ENCODE measurements around the gene VHLL.

VHLL gene

DNA sequence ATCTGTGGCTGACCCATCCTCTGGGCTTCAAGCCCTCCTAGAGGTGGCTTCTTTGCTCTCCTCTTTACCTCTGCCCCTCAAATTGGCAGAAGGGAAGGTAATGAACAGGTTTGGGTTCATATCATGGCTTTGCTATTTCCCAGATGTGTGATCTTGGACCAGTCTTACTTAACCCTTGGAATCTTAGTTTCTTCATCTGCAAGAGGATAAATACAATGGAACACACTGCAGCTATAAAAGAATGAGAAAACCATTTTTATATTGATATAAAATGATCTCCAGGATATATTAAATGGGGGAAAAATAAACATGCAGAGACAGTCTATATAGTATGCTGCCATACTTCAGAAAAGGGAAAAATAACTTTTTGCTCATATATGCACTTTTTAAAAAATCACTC, 9.2 kb downstream of the VHLL start:
- DNase-seq = no peak

DNA sequence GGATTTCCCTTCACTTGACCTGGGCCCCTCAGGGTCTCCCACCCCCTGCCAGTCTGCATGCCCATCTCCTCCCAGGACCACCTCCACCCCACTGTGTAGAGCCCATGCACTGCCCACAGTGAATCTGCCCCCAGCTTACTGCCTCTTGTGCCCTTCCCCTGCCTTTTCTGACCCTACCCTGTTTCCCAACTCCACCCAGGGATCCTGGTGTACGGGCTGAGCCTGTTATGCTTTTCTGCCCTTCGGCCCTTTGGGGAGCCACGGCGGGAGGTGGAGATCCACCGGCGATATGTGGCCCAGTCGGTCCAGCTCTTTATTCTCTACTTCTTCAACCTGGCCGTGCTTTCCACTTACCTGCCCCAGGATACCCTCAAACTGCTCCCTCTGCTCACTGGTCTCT, 13.0 kb downstream of the VHLL start:
- no peak for DNase-seq

DNA sequence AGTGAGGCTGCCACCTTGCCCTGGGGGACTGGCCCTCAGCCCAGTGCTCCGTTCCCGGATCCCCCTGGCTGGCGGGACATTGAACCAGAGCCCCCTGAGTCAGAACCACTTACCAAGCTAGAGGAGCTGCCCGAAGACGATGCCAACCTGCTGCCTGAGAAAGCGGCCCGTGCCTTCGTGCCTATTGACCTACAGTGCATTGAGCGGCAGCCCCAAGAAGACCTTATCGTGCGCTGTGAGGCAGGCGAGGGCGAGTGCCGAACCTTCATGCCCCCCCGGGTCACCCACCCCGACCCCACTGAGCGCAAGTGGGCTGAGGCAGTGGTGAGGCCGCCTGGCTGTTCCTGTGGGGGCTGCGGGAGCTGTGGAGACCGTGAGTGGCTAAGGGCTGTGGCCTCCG, 13.7 kb downstream of the VHLL start:
- no peak for DNase-seq

DNA sequence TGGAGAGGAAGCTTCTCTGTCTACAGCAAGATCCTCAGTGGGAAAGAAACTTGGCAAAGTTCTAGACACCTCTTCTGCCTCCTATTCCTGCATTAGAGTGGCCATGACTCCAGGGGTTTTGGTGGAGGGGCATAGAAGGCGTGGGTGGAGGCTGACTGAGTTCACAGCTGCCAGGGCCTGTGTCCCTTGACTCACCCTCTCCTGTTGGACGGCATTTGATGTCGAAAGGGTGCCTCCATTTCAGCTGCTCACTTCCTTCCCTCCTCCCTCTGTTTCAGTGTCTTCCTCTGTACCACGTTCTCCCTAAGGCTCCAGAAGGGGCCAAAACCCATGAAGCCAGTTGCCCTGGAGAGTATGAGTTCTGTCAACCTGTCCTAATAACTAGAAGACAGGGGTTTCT, 14.3 kb downstream of the VHLL start:
- DNase-seq = peak; percentile 78

DNA sequence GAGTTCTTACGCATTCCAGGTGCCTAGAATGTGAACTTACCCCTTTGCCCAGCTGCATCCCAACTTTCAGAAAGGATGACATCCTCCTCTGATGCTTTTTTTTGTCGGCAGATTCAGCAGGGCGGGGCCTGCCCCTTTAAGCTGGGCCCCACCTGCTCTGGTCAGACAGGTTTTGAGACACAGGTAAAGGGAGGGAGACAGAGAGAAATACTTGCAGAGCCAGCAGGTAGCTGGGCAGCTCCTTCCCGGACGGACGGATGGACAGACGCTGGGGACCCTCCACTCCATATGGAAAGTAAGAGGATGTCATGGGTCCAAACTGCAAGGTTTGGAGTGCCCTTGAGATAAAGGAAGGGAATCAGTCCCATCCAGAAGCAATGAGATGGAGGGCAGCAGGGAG, 15.0 kb downstream of the VHLL start, which contains the start of gene TMEM79:
TMEM79 (plus strand) TSS at position 214 of the 400 bp plus-strand sequence. CDS start 902 bp downstream, outside the sequence.
- DNase-seq = no peak

DNA sequence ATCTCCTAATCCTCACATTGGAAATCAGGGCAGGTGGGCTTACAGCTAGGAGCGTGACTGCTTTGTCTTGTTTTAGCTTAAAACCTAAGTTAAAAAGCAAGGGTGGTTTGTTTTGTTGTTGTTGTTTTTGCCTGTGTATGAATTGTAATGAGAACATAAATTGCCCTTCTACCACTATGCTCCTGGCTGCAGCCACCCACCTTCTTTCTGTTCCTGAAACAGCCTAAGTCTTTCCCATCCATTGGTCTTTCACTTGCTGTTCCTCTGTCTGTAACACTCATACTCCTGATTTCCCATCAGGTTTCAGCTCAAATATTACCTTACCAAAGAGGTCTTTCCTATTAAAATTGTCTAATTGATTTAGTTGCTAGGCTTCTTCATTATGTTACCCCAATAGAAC, 15.6 kb downstream of the VHLL start:
- DNase-seq = peak; percentile 75

DNA sequence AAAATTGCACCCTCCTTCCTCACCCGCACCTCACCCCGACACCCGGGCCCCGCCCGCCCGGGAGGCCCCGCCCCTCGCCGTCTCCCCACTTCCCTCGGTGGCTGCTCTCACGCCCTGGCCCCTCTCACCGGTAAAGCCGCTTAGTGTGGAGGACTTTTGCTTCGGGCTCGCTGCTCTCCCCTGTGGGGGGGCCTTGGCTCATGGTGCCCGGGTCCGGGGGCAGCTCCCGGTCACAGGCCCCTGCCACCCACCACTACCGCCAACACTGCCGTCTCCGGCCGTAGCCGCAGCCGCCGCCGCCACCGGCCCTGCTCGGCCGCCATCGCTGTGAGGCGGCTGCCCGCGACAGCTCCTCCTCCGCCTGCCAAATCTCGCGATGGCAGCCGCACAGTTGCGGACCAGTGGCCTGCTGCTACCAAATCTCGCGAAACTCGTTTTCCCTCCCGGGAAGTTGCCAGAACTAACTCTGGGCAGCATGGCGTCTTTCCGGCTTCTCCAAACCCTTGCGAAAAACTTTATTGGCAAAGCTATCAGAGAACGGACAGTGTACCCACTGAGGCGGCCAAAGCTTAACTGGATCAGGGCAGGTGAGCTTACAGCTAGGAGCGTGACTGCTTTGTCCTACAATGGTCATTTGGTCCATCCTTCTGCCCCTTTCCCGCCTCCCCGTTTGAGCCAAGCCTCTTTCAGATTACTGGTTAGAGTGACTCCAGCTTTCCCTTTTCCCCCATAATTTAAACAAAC, 16.5 kb downstream of the VHLL start, which contains the start of gene SMG5:
SMG5 (minus strand) TSS at position 347 of the 744 bp plus-strand sequence; CDS start at position 202, 145 bp downstream.
- peak; percentile 99 for DNase-seq

DNA sequence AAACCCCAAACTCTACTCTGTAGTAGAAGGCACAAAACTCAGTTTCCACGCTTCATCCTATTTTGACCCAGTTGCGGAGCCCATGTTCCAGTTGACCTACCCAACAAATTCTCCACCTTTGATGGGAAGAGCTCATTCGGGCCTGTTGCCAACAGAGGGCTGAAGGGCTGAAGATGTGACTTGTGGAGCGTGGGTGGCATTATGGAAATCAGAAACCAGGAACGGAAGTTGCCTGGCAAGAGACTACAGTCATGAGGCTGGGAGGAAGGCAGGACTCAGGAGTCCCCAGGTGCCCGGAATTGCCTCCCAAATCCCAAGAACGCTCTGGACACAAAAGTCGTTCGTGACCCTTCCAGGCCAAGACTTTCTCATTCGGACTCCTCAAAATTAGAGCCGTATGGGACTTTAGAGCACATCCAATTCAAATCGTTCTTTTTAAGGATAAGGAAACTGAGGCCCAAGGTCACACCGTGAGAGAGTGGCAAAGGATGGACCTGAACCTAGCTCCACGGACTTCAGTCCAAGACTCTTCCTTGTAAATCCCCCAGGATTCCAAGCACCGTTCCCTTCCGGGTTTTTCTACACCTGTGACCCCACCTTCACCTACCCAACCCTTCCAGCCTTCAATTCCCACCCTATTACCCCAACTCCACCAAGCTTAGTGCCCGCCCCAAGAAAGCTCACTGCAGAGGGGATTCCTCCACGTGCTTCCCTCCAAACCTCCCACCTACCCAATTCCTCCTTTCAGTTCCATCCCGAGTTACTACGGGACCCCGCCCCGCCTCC, 17.2 kb downstream of the VHLL start:
- DNase-seq = peak; percentile 84

DNA sequence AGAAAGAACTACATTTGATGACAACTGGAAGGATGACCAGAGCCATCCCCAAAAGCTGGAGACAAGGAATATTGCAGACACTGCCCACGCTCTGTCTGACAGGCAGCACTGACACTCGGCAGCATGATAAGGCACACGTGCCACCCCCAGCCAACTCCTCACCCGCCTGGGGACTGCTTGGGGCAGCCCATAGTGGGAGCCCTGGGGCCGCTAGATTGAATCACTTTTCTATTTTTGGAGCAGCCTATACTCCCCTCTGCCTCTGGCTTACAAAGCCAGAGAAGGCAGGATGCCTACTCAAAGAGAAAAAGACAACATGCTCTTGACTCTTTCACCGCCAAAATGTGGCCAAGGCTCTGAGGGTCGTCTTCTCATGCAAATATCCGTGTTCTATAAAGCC, 17.8 kb downstream of the VHLL start:
- DNase-seq = peak; percentile 81

DNA sequence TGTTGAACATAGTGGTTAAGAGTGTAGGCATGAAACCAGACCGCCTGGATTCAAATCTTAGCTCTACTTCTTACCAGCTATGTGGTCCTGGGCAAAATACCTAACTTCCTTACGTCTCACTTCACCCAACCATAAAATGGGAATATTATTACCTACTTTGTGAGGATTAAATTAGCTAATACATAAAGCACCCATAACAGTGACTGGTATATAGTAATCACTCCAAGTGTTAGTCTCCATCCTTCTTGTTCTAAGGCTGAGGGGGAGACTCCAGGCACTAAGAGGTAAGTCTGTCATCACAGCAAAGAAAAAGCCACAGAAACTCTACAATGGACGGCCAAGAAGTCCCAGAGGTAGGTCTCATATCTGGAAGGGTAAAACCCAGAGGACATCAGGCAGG, 19.3 kb downstream of the VHLL start:
- no peak for DNase-seq

DNA sequence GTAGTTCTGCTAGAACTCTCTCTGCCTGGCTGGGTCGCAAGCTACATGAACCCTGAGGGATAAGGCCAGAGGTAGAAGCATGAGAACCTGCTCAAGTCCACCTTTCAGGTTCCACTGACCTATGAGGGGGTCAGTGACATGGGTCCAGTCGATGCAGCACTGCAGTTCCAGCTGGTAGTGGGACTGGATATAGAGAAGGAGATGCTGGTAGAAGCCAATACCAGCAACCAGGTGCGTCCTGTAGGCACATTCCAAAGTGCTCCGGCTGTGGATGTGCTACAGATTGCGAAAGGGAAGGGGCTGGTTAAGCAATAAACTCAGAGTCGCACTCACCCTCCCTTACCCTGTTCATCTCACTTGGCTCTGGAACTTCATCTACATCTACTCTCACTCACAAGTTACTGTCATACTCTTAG, 22.1 kb downstream of the VHLL start:
- peak; percentile 35 for DNase-seq

DNA sequence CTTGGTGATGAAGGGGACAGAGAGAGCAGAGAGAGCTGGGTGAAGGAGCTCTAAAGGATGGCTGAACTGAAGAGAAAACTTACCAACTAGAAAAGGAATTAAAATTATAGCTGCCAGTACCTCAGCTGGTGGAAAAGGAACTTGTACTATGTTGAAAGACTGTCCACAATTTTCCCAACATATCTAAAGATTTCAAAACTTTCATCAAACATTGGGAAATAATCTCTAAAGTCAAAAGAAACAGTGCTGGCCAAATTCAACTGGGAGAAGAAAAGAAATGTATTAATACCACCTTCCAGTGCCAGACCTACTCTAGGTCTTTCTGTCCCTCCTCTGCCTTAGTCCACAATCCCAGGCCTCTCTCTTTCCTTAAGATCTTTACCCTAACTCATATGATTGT, 22.6 kb downstream of the VHLL start:
- peak; percentile 62 for DNase-seq

DNA sequence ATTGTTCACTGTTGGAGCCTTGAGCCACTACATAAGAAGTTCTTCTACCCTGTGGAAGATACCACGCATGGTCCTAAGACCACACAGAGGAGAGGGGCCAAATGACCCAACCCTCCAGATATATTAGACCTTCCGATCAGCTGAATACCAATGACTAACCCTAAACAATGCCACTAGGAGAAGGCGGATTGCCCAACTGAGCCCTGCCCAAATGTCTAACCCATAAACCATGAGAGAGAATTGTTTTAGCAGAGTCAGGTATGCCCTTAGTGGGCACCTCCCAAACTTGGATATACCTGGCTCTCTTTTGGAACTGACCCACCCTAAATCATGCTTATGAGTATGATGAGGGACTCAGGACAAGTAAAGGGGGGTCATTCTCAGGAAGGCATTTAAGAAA, 28.8 kb downstream of the VHLL start:
- DNase-seq = no peak

DNA sequence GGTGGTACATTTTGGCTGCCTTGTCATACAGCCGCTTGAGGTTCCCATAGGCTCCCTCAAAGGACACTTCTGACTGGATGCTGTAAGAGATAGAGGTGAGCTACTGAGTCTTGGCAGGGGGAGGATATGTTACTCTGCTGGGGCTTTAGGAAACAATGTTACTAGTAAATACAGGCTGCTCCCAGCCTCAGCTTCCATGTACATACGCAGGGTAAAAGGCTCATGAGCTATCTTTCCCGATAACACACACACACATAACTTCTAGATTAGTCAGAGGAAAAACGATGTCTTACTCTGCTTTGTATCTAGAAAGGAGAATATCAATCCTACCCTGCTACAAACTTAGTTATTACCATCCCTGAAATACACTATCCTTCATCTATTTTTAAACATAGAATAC, 30.8 kb downstream of the VHLL start:
- DNase-seq = no peak

DNA sequence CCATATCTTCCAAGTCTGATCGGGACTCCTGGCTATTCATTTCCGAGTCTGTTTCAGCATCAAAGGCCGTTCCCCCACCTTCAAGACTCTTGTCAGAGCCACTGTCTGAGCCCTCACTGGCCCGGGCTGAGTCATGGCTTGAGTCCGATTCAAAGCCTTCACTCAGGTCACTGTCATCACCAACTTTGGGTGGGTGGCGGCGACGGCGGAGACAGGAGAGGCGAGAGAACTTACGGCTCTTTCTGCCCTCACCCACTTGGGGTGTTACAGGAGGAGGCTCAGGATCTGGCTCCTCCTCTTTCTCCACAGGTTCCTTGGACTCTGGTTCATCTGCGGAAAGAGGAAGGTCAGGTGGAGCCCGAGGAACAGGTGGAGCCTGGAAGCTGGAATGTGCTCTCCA, 33.1 kb downstream of the VHLL start:
- DNase-seq = no peak

DNA sequence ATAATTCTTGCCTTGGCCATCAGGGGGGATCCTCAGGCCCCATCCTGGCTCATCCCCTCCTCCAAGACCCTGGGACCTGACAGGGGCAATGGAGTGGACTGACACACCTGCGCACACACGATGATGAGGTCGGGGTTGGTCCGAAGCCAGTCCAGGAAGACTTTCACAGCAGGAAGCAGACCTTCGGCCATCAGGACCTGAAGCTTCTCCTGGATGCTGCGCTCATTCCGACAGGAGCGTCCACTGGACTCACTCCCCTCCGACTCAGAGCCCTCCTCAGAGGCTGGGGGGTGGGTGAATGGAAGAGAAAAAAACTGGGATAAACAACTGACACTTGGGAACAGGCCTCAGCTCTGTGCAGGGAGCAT, 35.8 kb downstream of the VHLL start:
- DNase-seq = no peak

DNA sequence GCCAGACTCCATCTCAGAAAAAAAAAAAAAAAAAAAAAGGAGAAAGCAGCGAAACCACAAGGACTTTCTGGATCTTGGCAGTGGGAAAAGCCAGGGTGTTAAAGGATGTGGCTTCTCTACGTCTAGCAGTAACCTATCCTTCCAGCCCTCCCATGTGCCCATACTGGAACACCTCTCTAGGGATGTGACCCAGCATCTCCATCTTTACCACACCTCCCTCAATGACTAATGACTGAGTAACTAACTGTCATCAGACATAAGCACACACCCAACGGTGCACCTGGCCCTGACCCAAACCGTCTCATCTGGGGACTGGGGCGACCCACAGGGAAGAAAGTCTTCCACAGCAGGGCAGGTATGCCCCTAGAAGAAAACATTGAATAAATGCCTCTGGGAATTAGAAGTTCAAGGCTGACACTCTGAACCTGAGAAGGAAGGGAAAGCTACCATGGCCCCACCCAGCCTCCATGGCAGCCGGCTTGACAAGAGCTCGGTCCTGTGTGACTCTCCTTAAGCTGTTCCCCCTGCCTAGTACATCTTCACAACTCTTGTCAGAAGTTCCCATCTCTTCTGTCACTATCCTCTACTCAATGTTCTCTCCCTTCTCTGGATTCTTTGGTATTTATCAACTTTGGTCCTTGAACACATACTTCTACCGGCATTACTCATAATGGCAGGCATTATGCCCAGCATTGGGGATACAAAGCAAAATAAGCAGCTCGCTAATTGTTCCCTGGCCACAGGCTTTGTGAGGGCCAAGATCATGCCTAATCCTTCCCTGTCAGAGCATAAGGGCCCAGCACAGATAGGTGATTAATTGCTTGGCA, 36.4 kb downstream of the VHLL start:
- no peak for DNase-seq

DNA sequence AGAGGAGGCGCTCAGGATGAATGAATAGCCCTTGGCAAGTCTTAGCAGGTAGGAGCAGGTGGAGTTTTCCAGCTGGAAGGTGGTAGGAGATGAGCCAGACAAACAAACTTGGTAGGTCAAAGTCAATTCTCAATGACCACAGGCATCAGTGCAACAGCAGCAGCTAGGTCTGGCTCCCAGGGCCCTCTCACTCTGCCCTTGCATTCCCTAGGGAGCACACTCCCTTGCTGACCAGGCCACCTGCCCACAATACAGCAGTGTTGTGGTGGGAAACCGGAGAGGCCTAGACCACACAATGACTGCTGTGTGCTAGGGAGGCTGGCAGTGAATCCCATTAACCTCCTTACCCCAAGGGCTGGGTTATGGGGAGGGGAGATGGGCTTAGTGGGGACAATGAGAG, 38.2 kb downstream of the VHLL start:
- DNase-seq = no peak

DNA sequence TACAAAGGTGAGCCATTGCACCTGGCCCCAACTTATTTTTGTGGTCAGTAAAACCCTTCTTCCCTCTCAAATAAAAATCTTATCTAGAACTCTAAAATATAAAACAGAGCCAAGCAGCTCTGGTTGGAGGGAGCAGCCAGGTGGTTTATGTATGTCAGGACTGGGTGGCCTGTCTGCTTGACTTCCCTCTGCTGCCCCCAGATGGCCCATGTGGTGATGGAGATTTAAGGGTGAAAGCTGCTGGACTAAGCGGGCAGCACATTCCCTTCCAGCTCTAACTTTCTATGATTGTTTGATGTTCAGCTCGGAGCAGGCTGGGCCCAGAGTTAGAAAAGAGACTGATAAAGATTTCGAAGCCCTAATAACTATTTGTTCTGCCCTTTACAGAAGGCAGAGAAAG, 39.3 kb downstream of the VHLL start:
- DNase-seq = no peak

DNA sequence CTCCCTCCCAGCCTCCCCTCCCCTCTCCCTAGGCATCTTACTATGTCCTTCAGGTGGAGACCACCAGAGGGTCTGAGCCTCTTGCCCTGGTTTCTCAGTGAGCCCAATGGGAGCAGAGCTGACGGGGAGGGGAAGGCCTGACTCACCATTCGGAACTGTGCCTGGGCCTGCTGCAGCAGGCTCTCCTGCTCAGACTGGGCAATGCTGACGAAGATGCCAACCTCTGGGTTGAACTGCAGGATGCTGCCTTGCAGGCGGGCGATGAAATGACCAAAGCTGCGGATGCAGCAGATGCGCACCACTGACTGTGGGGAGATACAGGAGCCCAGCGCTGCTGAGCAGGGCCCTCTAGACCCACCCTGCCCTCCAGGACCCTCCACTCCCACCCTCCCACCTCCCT, 40.2 kb downstream of the VHLL start:
- DNase-seq = no peak

DNA sequence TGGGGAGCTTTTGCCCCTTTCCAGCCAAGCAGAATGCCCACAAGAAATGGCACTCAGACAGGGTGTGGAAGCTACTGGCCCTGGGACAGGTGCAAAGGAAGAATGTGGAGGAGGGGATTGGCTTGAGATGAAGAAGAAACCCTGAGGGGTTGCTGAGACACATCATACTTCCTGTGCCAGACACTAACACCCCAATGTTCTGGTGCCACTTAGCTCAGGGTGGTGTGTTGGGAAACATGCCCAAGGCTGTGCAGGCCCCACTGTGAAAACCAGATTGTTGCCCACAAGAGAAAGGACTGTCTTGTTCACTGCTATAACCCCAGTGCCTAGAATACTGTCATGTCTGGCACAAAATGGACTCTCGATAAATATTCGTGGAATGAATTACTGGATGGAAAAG, 41.4 kb downstream of the VHLL start:
- DNase-seq = no peak

DNA sequence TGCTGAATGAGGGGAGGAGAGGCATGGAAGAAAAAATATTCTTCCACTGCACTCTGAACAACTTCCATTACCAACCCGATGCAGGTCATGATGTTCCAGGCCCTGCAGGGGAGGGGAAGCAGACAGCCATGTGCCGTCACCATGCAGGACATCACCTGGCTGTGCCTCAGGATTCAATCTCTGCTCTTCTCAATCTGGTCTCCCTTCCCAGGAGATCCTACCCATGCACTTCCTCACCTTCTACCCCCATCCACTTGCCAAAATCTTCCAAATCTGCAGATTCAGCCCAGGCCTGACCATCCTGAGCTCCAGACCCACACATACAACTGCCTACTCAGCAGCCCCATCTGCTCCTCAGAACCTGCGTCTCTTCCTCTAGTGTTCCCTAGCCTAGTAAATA, 45.5 kb downstream of the VHLL start:
- no peak for DNase-seq

DNA sequence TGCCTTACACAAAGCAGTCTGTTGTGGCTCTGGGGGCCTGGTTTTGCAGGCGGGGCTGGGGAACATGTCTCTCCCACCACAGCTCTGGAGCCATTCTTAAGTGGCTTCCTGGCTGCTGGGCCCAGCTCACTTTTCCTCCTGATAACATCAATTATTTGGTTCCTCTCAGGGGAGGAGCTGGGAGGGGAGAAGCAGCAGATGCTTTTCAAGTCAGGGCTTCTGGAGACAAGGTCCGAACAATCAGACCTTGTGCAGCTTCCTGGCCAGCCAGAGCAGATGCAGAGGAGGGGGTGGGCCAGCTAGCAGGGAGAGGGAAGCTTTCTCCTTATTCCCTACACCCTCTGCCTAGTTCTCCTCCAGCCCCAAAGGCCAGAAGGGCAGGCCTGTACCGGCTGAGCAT, 47.6 kb downstream of the VHLL start:
- no peak for DNase-seq

DNA sequence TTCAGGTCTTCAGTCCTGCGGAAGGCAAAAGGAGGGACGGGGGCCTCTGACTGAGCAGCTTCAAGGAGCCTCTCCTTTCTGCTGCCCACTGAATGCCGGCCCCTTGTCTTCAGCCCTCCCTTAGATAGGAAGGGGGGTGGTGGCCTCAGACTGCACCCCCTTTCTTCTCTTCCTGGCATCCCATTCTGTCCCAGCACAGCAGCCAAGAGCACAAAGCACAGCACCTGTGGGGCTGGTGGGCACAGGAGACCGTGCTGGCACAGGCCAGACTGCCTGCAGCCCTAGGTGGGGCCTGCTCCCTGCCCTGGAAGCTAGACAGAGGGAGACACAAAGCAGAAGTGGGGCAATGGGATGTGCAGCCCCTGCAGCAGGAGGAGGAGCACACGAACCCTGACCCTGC, 49.5 kb downstream of the VHLL start:
- no peak for DNase-seq
